ENCODE measurements around the gene MGRN1.

MGRN1 gene

DNA sequence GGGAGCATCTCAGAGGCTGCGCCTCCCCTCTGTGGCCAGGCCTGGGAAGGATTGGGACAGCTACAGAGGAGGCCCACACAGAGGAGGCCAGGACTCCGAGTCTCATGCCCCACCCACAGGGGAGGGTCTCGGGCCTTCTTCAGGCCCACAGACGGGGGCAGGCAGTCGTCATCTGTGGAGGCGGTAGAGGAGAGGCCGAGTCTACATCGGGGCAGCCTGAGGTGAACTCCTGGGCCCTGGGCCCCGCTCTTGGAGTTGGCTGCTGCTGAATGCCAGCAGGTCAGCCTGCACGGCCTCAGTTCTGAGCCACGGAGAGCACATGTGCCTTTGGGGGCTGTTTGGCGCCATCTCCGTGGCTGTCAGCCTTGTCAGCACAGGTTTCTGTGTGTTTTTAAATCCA, 60.7 kb downstream of the MGRN1 start:
- Histone ChIP-seq H3K27me3 (ENCODE audit: insufficient read depth, low read length) (no peaks in the 10 kb centered on the region), H3K4me3 (ENCODE audit: low read length) (no peak overlapping the region), H3K4me1 (ENCODE audit: insufficient read depth, low read length) (no peaks in the 10 kb centered on the region), H3K27ac (ENCODE audit: low read depth, low read length) (no peak overlapping the region), H3K36me3 (ENCODE audit: insufficient read depth, low read length) (peaks cover 35% of the 10 kb centered on the region), H3K9me3 (ENCODE audit: insufficient read depth, low read depth, low read length) (no peaks in the 10 kb centered on the region), H3K9ac (ENCODE audit: low read depth, low read length) (no peak overlapping the region)
- WGBS = 94% methylated on average over 13 of the region's 13 CpGs

DNA sequence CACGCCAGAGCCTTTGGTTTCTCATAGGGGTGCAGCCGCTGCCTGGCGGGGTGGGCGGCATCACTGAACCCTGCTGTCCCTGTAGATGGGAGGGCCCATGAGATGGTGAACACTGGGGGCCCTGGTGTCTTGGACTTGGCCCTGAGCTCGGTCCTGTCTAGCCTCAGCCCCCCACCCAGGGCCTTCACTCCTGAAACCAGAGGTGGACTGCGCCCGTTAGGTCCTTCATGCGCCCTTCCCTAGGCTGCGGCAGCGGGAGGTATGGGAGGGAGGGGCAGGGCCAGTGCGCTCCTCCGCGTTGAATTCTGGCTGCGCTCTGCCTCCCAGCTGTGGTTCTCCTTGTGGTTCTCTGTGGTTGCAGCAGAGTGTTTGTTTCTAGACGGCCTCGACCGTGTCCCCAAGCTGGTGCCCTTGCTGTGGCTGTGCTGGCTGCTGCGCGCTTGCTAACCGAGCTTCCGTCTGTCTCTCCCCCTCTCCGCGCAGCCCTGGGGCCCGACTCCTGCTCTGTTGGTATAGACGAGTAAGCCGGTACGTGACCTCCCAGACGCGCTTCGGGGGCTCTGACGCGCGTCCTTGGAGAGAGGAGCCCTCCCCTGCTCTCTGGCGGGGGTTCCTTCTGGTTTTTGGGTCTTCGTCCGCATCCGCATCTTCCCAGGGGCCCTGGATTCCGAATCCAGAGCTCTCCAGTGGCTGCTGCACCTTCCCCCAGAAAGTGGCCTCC, 61.3 kb downstream of the MGRN1 start:
- H3K9me3 ChIP-seq (ENCODE audit: insufficient read depth, low read depth, low read length) = no peaks in the 10 kb centered on the region
- H3K27me3 ChIP-seq (ENCODE audit: insufficient read depth, low read length) = no peaks in the 10 kb centered on the region
- no peak overlapping the region for H3K4me3 ChIP-seq (ENCODE audit: low read length)
- H3K9ac ChIP-seq (ENCODE audit: low read depth, low read length) = no peak overlapping the region
- H3K36me3 ChIP-seq (ENCODE audit: insufficient read depth, low read length) = peaks cover 35% of the 10 kb centered on the region
- H3K27ac ChIP-seq (ENCODE audit: low read depth, low read length) = no peak overlapping the region
- WGBS = 94% methylated on average over 38 of the region's 38 CpGs
- no peaks in the 10 kb centered on the region for H3K4me1 ChIP-seq (ENCODE audit: insufficient read depth, low read length)

DNA sequence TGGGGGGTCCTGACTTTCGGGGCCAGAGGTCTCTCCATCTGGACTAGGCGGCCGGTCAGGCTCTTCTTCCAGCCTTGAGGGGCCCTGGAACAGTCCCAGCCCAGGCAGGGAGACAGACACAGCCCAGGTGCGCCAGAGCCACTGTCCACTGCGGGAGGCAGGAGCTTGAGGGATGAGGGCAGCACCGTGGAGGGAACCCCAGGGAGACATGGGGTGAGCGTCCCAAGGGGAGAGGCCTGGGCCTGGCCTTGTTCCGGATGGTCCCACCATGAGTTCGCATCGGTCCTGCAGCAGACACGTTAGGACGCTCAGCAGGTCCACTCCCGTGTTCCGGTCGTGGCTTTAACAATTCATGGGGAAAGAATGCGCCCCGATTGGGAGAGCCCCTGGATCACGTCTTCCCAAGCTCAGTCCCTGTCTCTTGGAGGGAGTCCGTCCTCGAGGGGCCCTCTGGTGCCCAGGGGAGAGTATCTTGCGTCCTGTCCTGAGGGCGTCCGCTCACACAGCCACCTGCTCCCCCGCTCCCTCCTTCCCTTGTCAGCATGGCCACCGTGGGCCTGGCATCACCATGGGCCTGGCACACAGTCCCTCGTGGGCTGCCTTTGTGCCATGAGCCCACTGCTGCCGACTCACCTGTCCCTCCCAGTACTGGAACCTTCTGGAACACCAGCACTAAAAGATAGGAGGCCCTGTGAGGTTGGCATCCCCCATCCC, 62.0 kb downstream of the MGRN1 start:
- Histone ChIP-seq H3K4me1 (ENCODE audit: insufficient read depth, low read length) (no peaks in the 10 kb centered on the region), H3K4me3 (ENCODE audit: low read length) (no peak overlapping the region), H3K27ac (ENCODE audit: low read depth, low read length) (no peak overlapping the region), H3K27me3 (ENCODE audit: insufficient read depth, low read length) (no peaks in the 10 kb centered on the region), H3K9me3 (ENCODE audit: insufficient read depth, low read depth, low read length) (no peaks in the 10 kb centered on the region), H3K9ac (ENCODE audit: low read depth, low read length) (no peak overlapping the region; the same call in 1 of the 2 replicates), H3K36me3 (ENCODE audit: insufficient read depth, low read length) (peaks cover 35% of the 10 kb centered on the region)
- 92% methylated on average over 27 of the region's 27 CpGs for WGBS

DNA sequence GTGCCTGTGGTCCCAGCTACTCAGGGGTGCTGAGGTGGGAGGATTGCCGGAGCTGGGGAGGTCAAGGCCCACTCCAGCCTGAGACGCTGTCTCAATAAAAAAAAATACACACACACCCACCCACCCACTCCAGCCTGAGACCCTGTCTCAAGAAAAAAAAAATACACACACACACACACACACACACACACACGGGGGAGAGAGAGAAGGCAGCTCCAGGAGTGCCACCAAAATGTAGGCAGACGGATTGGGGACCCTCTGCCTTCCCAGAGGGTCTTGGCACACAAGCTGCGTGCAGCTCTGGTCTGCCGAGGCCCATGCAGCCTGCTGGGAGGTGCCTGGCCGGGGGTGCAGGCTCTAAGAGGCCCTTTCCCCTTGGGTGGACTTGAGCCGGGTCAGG, 62.8 kb downstream of the MGRN1 start:
- WGBS = 87% methylated on average over 6 of the region's 8 CpGs
- H3K4me1 ChIP-seq (ENCODE audit: insufficient read depth, low read length) = no peaks in the 10 kb centered on the region

DNA sequence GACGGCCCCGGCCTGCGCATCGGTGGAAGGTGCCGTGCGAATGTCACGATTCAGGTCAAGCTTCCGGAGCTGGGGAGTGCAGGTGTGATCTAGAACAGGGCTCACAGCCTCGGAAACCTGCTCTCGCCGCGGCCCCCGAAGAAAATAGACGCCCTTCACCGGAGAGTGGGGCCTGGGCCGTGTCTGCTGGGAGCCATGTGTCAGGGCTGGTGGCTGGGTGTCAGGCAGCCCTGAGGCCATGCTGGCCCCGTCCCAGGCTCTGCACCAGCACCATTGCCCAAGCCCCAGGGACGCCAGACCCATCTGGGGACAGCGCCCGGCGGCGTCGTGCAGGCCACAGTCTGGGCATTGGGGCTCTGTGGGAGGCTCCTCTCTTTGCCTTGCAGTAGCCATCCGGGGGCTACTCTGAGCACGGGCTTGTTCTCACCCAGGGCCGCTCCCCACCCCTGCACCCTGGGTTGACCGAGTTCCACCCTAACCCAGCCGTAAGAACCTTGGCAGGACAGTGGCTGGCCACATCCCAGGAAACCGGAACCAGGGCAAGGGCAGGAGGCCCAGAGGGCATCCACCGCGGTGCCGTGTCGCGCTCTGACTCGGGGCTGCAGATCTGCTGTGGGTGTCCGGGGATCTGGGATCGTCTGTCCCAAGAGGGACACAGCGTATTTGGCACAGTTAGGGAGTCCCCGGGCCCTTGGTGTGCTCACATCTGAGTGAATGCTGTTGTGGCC, 63.5 kb downstream of the MGRN1 start:
- H3K36me3 ChIP-seq (ENCODE audit: insufficient read depth, low read length) = peaks cover 32% of the 10 kb centered on the region
- WGBS = 93% methylated on average over 39 of the region's 39 CpGs
- no peak overlapping the region for H3K27ac ChIP-seq (ENCODE audit: low read depth, low read length)
- no peak overlapping the region for H3K4me3 ChIP-seq (ENCODE audit: low read length)
- H3K4me1 ChIP-seq (ENCODE audit: insufficient read depth, low read length) = no peaks in the 10 kb centered on the region
- H3K9me3 ChIP-seq (ENCODE audit: insufficient read depth, low read depth, low read length) = no peaks in the 10 kb centered on the region
- no peaks in the 10 kb centered on the region for H3K27me3 ChIP-seq (ENCODE audit: insufficient read depth, low read length)
- H3K9ac ChIP-seq (ENCODE audit: low read depth, low read length) = no peak overlapping the region

More for the DNA sequence above, 62.8 kb downstream of the MGRN1 start:
- Histone ChIP-seq H3K9me3 (ENCODE audit: insufficient read depth, low read depth, low read length) (no peaks in the 10 kb centered on the region), H3K27ac (ENCODE audit: low read depth, low read length) (no peak overlapping the region), H3K4me3 (ENCODE audit: low read length) (no peak overlapping the region), H3K36me3 (ENCODE audit: insufficient read depth, low read length) (peaks cover 35% of the 10 kb centered on the region), H3K27me3 (ENCODE audit: insufficient read depth, low read length) (no peaks in the 10 kb centered on the region), H3K9ac (ENCODE audit: low read depth, low read length) (no peak overlapping the region)

DNA sequence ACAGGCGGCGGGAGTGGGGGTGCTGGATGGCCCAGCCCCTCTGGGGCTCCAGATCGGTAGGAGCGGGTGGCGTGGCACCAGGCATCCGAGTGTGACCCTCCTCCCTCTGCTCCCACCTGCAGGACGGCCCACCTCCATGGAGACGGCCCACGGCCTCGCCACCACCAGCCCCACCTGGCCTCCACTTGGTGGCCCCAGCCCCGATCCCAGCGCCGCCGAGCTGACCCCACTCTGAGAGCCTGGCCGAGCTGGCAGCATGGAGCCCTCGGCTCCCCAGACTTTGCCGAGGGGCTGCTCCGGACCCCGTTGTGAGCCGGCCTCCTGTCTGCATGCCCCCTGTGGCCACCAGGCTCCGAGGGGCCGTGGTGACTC, 64.0 kb downstream of the MGRN1 start:
- no peaks in the 10 kb centered on the region for H3K4me1 ChIP-seq (ENCODE audit: insufficient read depth, low read length)
- no peaks in the 10 kb centered on the region for H3K27me3 ChIP-seq (ENCODE audit: insufficient read depth, low read length)
- H3K9ac ChIP-seq (ENCODE audit: low read depth, low read length) = no peak overlapping the region
- H3K27ac ChIP-seq (ENCODE audit: low read depth, low read length) = no peak overlapping the region
- H3K9me3 ChIP-seq (ENCODE audit: insufficient read depth, low read depth, low read length) = no peaks in the 10 kb centered on the region
- WGBS = 94% methylated on average over 22 of the region's 22 CpGs
- H3K4me3 ChIP-seq (ENCODE audit: low read length) = no peak overlapping the region
- H3K36me3 ChIP-seq (ENCODE audit: insufficient read depth, low read length) = peaks cover 26% of the 10 kb centered on the region

DNA sequence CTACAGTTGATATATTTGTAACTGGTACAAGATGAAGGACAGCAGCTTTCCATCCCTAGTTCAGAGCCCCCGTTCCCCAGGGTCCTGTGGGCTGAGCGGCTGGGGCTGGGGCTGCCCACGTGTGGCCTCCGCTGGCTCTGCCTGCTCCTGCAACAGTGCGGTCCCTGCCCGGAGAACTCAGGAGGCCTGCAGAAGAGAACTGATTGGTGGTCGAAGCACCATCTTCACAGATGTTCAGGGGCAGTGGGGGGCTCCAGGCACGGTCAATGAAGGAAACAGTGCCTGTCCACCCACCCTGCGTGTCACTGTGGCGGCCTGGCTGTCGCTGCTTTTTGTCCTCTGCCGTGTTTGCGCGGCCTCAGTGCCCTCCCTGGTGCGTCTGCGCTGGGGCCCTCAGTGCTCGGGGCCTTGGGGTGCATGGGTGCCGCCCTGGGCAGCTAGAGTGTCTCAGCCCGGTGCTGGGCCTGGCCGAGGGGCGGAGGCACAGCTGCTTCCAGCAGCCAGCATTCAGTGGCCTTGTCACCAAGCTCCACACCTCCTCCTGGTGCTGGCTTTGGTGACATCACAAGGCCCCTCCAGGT, 64.6 kb downstream of the MGRN1 start:
- H3K4me1 ChIP-seq (ENCODE audit: insufficient read depth, low read length) = no peaks in the 10 kb centered on the region
- no peak overlapping the region for H3K9ac ChIP-seq (ENCODE audit: low read depth, low read length)
- peaks cover 22% of the 10 kb centered on the region for H3K36me3 ChIP-seq (ENCODE audit: insufficient read depth, low read length)
- no peak overlapping the region for H3K4me3 ChIP-seq (ENCODE audit: low read length)
- no peaks in the 10 kb centered on the region for H3K9me3 ChIP-seq (ENCODE audit: insufficient read depth, low read depth, low read length)
- H3K27ac ChIP-seq (ENCODE audit: low read depth, low read length) = no peak overlapping the region
- 95% methylated on average over 21 of the region's 21 CpGs for WGBS
- H3K27me3 ChIP-seq (ENCODE audit: insufficient read depth, low read length) = no peaks in the 10 kb centered on the region

DNA sequence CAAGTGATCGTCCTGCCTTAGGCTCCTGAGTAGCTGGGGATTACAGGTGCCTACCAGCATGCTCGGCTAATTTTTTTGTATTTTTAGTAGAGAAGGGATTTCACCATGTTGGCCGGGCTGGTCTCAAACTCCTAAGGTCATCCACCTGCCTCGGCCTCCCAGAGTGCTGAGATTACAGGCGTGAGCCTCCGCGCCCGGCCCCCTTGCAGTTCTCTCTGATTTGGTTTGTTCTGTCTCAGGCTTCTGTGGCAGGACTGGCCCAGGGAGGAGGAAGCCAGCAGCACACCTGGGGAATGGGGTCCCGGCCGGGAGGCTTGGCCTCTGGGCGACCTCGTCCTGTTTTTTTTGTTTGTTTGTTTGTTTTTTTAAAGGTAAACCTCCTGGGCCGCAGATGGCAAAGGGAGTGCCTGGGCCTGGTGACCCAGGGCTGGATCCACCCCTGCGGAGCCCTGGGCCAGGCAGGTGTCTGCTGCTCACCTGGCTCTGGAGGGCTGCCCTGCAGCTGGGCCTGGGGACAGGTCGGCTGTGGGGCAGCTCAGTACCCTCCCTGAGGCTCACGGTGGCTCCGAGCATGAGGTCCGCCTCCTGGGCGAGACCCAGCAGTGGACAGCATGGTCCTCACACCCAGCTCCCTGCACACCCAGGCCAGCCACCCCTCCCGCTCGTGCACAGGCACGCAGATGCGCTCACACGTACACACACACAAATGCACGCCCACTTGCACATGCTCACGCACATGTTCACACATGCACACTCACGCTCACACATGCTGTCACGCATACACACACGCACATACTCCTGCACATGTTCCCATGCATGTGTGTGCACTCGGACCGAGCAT, 65.5 kb downstream of the MGRN1 start:
- Histone ChIP-seq H3K4me1 (ENCODE audit: insufficient read depth, low read length) (no peaks in the 10 kb centered on the region), H3K27ac (ENCODE audit: low read depth, low read length) (no peak overlapping the region), H3K36me3 (ENCODE audit: insufficient read depth, low read length) (peaks cover 16% of the 10 kb centered on the region), H3K27me3 (ENCODE audit: insufficient read depth, low read length) (no peaks in the 10 kb centered on the region), H3K9me3 (ENCODE audit: insufficient read depth, low read depth, low read length) (no peaks in the 10 kb centered on the region), H3K4me3 (ENCODE audit: low read length) (no peak overlapping the region), H3K9ac (ENCODE audit: low read depth, low read length) (no peak overlapping the region)
- 92% methylated on average over 31 of the region's 31 CpGs for WGBS

DNA sequence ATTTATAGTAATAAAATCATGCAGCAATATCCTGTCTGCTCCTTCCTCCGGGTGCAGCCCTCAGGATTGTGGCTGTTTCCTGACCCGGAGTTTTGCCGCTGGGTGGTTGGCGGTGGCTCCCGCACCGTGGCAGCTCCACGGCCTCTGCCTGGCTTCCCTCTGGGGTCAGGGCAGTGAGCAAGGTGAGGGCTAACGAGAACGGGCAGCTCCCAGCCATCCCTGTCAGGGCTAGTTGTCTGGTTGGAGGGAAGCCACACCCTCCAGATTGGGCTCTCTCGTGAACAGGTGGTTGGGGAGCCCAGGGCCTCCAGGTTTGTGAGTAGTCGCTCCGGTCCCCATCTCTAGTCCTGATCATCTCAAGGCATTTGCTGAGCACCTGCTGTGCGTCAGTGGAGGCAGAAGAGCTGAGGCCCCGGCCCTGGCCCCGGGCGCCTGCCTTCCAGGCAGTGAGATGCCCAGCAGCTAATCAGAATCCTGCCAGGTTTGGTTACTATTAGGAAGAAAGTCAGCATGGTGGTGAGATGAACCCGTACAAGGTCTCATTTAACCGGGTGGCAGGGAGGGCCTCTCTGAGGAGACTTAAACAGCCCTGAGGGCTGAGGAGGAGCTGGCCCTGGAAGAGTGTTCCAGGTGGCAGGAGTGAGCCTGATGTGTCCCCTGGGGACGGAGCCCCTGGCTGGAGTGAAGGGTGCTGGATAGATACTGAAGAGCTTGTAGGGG, 66.5 kb downstream of the MGRN1 start:
- no peak overlapping the region for H3K9ac ChIP-seq (ENCODE audit: low read depth, low read length)
- no peaks in the 10 kb centered on the region for H3K4me1 ChIP-seq (ENCODE audit: insufficient read depth, low read length)
- H3K9me3 ChIP-seq (ENCODE audit: insufficient read depth, low read depth, low read length) = no peaks in the 10 kb centered on the region
- H3K27ac ChIP-seq (ENCODE audit: low read depth, low read length) = no peak overlapping the region
- peaks cover 18% of the 10 kb centered on the region for H3K36me3 ChIP-seq (ENCODE audit: insufficient read depth, low read length)
- H3K27me3 ChIP-seq (ENCODE audit: insufficient read depth, low read length) = no peaks in the 10 kb centered on the region
- no peak overlapping the region for H3K4me3 ChIP-seq (ENCODE audit: low read length)
- 93% methylated on average over 19 of the region's 19 CpGs for WGBS

DNA sequence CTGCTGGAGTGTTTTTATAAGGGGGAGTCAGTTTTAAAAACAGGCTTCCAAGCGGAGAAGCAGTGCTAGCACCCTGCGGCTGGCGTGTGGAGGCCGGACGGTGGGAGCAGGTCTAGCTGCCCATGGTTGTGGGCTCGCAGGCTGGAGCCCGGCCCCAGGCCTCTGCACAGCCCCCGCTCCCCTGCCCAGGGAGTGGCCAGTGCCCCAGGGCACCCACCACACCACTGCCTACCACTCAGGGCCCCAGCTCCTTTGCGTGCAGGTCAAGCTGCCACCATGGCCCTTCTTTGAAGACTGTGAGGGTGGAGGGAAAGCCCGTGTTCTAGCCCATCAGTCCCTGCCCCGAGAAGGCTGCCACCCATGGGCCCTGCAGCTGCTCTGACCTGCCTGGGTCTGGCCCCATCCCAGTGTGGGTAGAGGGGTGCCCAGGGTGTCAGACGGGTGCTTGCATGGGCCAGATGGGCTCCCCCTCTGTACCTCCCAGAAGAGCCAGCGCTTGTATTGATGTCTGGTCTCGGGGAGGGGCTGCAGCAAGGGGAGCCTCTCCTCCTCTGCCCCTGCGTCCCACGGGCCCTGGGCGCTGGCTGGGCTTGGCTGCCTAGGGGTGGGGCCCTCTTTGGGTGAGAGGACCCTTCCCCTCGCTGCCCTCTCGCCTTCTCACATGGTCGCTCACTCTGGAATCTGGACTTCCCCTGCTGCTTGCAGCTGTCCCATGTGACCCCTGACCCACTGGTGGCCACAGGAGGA, 67.2 kb downstream of the MGRN1 start:
- Histone ChIP-seq H3K4me1 (ENCODE audit: insufficient read depth, low read length) (no peaks in the 10 kb centered on the region), H3K27me3 (ENCODE audit: insufficient read depth, low read length) (no peaks in the 10 kb centered on the region), H3K9me3 (ENCODE audit: insufficient read depth, low read depth, low read length) (no peaks in the 10 kb centered on the region), H3K9ac (ENCODE audit: low read depth, low read length) (no peak overlapping the region), H3K36me3 (ENCODE audit: insufficient read depth, low read length) (peaks cover 20% of the 10 kb centered on the region), H3K4me3 (ENCODE audit: low read length) (no peak overlapping the region), H3K27ac (ENCODE audit: low read depth, low read length) (no peak overlapping the region)
- 89% methylated on average over 20 of the region's 20 CpGs for WGBS
